Measurements from ENCODE around the gene SLC8A1.

The SLC8A1 gene

GRCh38 chr2:40451918-40452605, at the start of gene SLC8A1:
SLC8A1 (minus strand) TSS chr2:40452090.
- DNase-seq: peak; percentile 63

DNA sequence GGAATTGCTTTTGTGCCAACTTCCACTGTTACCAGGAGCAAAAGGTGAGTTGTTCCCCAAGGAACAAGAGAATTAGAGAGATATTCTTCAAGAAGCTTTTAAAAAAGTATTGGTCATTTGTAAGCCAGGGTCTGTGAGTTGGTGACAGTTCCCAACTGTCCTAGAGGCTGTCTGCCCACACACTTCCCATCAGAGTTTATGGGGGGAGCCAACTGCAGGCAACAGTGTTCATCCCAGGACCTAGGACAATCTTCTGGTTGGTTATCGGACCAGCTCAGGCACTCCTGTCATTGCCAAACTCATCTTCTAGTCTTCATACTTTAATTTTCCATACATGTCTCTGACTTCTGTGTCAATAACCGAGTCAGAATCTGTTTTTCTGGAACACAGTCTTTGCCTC, 47.5 kb upstream of the SLC8A1 start:
- DNase-seq: no peak

- no peak for DNase-seq
Observed at GRCh38 chr2:40497251-40497859, 45.5 kb upstream of the SLC8A1 start.

DNA sequence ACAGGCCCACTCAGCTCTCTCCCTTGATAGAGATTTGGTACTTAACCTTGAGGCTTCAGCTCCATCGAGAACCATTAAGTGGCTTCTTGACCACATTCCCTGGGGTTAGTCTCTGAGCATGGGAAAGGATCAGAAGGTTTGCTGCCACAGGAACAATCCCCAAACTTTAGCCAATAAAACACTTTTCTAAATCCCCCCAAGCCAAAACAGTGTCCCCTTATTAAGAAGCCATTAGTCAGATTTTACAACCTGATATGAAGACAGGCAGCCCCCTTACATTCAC, 37.7 kb upstream of the SLC8A1 start:
- DNase-seq: no peak

DNA sequence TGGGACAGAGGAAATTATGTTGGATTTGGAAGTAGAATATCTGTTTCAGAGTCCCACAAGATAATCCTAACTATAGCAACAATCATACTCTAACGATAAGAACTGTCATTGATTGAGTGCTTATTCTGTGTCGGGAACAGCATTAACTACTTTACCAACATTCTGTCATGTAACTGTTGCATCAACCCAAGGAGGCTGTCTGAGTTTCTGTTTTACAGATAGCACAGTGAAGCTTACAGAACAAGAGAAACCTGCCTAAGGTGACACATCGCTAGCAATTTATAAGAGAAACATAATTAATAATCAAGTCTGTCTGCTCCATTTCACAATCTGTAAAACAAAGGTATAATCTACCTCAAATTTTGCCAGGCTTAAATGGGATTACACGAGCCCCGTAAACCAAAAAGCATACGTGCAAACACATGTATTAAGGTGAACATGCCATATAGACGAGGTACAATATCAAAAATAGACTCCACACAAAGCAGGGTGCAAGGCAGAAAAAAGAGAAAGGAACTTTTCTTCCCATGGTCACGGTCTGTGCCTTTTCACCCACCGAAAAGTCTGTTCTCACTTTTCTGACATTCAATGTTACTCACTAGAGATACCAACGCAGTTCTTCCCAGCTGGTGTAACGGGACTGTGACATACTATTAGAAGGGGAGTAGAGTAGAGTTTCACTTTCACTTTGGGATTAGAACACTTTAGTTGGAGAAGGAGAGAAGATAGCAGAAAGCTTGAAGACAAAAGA, 37.2 kb upstream of the SLC8A1 start:
- no peak for DNase-seq

GRCh38 chr2:40488101-40488601, 36.3 kb upstream of the SLC8A1 start:
- no peak for DNase-seq

- no peak for DNase-seq
Observed at GRCh38 chr2:40487602-40488001, 35.7 kb upstream of the SLC8A1 start.

DNA sequence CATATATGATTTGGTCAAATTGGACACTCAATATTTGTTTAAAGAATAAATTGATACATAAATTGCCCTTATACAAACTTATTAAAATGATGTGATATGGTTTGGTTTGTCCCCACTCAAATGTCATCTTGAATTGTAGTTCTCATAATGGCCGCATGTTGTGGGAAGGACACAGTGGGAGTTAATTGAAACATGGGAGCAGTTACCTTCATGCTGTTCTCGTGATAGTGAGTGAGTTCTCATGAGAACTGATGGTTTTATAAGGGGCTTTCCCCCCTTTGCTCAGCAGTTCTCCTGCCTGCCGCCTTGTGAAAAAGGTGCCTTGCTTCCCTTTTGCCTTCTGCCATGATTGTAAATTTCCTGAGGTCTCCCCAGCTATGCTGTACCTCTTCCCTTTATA, 34.0 kb upstream of the SLC8A1 start:
- no peak for DNase-seq

DNA sequence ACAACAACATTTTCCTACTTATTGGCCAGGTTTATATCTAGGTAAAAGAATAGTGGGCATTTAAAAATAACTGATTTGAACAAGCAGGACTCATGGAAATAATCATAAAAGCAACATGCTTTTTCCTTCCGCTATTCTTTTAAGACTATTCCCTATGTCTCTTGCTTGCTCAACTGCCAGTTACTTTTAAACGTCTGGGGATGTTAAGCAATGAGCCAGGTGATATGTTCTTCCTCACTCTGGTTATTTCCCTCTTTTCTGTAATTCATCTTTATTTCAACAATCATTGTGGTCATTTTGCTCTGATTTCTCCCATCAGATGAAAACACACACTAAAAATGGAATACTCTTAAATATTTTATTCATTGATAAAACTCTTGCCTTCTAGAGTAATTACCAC, 33.4 kb upstream of the SLC8A1 start:
- DNase-seq: no peak

DNA sequence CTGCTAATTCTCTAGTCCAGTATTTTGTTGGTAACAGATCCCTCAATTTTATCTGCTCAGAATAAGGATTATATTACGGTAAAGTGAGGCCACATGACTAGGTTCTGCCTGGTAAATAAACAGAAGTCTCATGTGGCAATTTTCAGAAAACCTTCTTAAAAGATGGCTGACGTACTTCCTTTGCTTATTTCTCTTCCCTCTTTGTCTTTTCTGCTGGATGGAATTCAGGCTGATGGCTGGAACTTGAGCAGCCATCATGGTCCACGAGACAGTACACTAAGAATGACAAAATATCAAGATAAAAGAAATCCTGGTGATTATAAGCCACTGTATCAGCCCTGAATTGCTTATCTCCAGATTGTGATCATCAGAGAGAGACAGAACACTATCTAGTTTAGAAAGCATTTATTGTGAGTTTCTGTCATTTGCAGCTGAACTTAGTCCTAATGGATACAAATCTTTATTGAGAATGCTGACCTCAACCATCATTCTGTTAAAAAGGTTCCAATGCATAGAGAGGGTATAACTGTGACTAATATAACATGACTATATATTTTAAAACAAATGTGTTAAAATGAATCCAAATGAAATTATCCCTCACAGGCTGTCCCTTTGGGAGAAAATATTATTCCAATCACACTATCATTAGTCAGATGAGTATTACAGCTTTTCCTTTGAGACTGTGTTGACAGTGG, 31.8 kb upstream of the SLC8A1 start:
- no peak for DNase-seq

DNA sequence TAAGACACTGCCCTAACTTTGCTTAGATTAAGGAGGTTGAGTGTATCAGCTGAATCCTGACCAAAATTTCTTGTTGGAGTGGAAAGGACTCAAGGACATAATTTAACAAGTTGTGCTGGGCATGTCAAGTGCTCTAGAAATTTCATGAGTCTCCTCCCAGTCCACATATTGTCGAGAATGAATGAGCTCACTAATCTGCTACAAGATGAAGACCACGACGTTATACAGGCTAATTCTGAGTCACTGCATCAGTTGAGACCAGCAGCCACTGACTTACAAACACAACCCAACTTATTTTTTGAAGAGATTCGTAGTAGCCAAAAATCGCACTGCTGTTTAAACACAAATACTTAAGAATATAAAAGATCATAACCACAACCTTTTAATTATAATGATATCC, 28.7 kb upstream of the SLC8A1 start:
- no peak for DNase-seq

DNA sequence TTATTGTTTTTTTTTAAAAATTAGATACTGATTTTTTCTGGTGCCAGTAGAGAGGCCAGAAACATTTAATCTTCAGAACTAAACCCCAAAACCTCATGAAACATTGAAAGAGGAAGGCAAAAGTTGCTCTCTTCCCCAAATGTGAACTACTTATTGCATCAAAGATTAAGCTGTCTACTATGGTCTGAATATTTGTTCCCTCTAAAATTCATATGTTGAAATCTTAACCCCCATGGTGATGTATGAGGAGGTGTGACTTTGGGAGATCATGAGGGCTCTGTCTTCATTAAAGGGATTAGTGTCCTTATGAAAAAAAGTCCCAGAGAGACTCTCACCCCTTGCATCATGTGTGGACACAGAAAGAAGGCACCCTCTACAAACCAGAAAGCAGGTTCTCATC, 28.2 kb upstream of the SLC8A1 start:
- DNase-seq: no peak

GRCh38 chr2:40477361-40477760, 25.5 kb upstream of the SLC8A1 start:
- DNase-seq: no peak

DNA sequence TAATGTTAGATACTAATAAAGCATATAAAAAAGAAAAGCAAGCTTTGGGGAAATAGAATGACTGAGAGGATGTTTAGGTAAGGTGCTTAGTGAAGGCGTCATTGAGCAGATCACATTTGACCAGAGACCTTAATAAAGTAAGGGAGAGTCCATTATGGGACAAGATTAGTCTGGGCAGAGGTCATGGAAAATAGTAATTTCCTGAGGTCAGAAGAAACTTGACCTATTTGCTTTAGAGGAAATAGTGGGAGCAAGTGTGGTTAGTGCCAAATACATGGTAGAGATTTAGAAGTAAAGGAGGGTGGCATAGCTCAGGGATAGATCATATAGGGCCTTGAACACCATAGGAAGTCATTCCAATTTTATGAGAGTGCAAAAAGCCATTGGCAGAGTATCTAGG, 24.5 kb upstream of the SLC8A1 start:
- DNase-seq: no peak

- no peak for DNase-seq
Observed at GRCh38 chr2:40474306-40474705, 22.4 kb upstream of the SLC8A1 start.

DNA sequence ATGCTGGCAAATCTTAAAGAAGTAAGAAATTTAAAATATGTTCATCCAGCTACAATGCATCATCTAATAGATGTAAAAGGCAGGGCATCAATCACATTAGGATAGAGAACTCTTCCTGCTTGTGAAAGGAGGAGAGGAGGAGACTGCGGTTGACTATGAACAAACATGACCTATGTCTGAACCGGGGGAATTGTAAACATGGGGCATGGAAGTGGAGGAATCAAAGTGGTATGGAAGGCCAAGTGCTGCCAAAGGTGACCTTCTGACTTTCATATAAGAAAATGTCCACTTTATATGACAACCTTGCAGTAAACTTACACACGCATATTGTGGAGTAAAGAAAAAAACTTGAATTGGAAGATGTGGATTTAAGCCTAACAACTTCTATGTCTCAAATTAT, 20.0 kb upstream of the SLC8A1 start:
- DNase-seq: no peak

DNA sequence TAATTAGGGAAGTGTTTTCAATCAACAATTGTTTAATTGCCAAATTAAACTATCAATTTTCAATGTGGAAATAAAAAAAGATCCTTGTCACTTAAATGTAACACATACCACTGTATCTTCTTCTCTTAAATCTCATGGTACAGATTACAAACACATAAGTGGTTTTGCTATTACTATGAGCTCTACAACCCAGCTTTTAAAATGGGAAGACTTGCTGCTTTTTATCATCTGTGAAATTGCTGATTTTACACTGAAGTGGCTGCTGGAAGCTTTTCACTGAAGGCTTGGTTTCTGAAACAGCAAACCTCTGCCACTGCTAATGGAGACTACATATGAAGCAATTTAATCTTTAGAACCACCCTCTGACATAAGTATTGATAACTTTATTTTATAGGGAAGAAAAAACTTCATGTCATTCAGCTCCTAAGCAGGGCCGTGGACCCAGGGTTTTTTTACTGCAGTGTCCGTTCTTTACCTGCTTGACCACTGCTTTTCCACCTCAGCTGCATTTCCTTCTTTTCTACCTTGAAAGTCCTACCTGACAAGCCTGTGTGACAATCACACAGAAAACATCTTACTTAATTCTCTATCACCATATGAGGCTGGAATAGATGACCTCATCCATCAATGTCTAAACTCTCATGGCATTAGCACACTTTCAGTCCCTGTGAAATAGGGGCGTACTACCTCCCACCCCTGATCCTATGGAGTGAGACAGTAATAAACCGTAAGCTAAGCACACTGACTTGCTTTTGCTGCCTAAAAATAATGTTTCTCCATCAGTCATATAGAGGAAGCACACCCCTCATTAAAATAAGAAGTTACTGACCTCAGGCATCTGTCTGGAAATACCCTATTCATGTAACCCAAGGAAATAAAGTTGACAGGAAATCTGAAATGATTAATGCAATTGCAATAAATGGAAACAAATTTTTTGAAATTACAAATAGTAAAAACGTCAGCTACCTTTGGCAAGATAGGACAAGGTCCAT, 19.2 kb upstream of the SLC8A1 start:
- no peak for DNase-seq

DNA sequence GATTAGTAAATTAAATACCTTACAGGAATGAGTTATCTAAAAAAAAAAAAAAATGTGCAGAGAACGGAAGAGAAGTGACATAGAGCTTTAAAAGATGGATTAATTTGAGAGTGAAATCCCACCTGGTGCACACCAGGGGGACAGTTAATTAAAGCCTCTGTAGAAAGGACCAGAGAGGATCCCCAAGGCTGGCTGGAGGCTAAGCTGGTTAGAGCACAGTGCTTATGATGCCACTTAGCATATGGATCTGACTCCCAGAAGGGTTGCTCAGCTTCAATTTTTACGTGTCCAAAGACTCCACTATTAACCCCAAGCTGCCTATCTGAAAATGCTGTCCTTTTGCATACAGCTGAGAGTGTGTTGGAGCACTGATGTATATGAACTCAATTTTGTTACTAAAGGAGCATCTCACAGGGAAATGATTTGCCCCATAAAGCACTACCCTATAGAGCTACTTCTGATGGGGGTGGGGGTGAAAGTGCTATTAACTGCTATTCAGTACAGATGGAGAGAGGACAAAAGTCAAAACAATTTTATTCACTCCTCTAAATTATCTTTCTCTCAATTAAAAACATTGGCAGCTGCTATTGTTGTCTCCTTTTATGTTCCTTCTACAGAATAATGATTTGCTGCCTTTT, 15.2 kb upstream of the SLC8A1 start:
- no peak for DNase-seq

DNA sequence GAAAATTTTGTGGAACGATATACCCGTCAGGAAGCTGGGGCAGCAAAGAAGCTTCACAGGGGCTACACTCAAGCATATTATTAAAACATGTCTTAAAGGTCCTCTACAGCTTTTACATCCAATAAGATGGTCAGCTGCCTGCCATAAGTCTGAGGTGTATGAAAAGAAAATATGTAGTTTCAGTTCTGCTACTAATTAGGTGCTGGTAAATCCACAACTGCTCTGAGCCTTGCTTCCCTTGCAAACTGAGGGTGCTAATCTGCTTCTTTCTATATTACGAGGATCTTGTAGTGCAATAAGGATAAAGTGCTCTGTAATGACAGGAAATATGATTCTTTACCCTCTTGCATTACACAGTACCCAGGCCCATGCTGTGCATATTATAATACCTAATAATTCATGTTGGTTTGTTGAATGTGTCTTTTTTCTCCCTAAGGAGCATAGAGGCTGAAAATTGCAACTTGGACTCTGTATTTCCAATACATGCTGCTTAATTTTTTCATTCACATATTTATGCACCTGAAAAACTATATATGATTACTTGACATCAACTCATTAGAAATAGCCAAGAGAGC, 14.5 kb upstream of the SLC8A1 start:
- DNase-seq: no peak

DNA sequence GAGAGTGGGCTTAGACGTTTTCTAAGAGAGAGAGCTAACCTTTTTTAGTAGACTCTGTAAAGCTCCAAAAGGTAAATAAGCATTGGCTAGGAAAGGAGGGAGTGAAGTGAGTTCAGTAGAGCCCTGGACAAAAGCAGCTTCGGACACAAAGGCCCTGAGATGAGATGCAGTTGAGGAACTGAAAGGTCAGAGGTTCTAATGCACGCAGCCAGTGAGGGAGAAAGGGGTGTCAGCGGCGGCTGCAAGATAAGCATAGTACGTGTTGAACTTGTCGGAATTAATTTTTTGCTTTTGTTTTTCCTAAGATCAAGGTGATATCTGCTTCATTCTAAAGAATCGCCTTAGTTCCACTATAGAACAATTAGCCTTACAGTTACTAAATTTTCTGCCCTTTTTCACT, 11.2 kb upstream of the SLC8A1 start:
- DNase-seq: no peak

- DNase-seq: no peak
Observed at GRCh38 chr2:40458271-40458794, 6.4 kb upstream of the SLC8A1 start.

All from left hindlimb (tissue), 1 donor.